BE2C (cell line): ENCODE measurements around the gene HIVEP3.

Experiments used
- DNase-seq: peaks from one replicate; pipeline ENCODE4 v3.0.0-alpha.2; 2020
- H3K27me3 ChIP-seq: fragments of 250-450 bp; sonication (Bioruptor Pico); 2 replicates; pipeline ENCODE4 v1.5.1; 2020; ENCODE audit warnings: mild to moderate bottlenecking
- H3K36me3 ChIP-seq: fragments of 250-450 bp; sonication (Bioruptor Pico); 2 replicates; pipeline ENCODE4 v1.5.1; 2020; ENCODE audit warnings: mild to moderate bottlenecking
- H3K4me1 ChIP-seq: fragments of 250-450 bp; sonication (Bioruptor Pico); 2 replicates; pipeline ENCODE4 v1.5.1; 2020
- H3K4me3 ChIP-seq: 2 replicates; pipeline ENCODE4 v1.5.1; 2011; ENCODE audit warnings: low read depth, low read length
- H3K9me3 ChIP-seq: fragments of 250-450 bp; sonication (Bioruptor Pico); 2 replicates; pipeline ENCODE4 v1.5.1; 2020
- TF ChIP-seq, protein P1 (sequence below): IDR thresholded peaks from 2 replicates; pipeline ENCODE4 v1.5.1; 2012; ENCODE audit warnings: mild to moderate bottlenecking, low read depth, low read length

The HIVEP3 gene

GRCh38 chr1:41533016-41533730 lies 385.5 kb downstream of the HIVEP3 start:
- TF ChIP-seq, protein P1, sequence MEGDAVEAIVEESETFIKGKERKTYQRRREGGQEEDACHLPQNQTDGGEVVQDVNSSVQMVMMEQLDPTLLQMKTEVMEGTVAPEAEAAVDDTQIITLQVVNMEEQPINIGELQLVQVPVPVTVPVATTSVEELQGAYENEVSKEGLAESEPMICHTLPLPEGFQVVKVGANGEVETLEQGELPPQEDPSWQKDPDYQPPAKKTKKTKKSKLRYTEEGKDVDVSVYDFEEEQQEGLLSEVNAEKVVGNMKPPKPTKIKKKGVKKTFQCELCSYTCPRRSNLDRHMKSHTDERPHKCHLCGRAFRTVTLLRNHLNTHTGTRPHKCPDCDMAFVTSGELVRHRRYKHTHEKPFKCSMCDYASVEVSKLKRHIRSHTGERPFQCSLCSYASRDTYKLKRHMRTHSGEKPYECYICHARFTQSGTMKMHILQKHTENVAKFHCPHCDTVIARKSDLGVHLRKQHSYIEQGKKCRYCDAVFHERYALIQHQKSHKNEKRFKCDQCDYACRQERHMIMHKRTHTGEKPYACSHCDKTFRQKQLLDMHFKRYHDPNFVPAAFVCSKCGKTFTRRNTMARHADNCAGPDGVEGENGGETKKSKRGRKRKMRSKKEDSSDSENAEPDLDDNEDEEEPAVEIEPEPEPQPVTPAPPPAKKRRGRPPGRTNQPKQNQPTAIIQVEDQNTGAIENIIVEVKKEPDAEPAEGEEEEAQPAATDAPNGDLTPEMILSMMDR, result no peak
- no peak for DNase-seq
- H3K27me3 ChIP-seq, result no peaks in the 10 kb centered on the region
- H3K36me3 ChIP-seq, result no peaks in the 10 kb centered on the region
- no peaks in the 10 kb centered on the region for H3K9me3 ChIP-seq
- H3K4me3 ChIP-seq, result no peak overlapping the region
- no peaks in the 10 kb centered on the region; the same call in 1 of the 2 replicates for H3K4me1 ChIP-seq

- H3K4me3 ChIP-seq, result no peak overlapping the region
- H3K4me1 ChIP-seq, result no peaks in the 10 kb centered on the region; the same call in 1 of the 2 replicates
- TF ChIP-seq, protein P1, result no peak
- DNase-seq, result no peak
- no peaks in the 10 kb centered on the region for H3K36me3 ChIP-seq
- H3K27me3 ChIP-seq, result no peaks in the 10 kb centered on the region
- no peaks in the 10 kb centered on the region for H3K9me3 ChIP-seq
These were observed 386.3 kb downstream of the HIVEP3 start for GRCh38 chr1:41532206-41532975.

- DNase-seq, result no peak
- Histone ChIP-seq H3K9me3 (no peaks in the 10 kb centered on the region), H3K4me1 (no peaks in the 10 kb centered on the region), H3K36me3 (no peaks in the 10 kb centered on the region), H3K4me3 (no peak overlapping the region), H3K27me3 (no peaks in the 10 kb centered on the region)
- TF ChIP-seq, protein P1, result no peak
These were observed 388.3 kb downstream of the HIVEP3 start for GRCh38 chr1:41530411-41530810.

DNA sequence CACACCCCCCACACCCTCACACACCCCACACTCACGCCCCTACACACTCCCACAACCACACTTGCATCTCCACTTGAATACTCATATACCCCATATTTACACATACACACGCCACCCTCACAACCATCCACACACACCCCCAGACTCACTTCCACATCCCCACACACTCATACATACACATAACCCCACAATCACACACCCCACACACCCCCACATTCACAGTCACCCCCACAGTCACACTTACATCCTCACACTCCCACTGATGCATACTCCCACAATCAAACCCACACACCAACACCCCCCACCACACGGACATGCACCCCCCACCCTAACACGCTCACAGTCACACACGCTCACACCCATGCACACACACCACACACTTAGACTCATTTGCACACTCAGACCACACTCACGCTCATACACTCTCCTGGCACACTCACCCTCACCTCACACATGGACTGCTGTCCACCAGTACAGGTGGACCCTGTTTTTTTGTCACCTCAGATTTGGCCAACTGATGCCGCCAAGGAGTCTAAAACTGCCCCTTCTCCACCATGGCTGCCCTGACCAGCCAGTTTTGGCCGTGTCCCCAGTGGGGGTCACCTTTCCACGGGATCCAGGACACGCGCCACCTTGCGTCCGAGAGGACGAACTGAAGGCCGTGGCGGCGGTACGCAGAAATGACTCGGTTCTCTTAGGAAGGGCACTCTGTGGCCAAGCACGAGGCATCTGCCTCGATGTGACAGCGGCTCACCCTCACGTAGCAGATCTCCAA lies 388.9 kb downstream of the HIVEP3 start:
- H3K9me3 ChIP-seq, result no peaks in the 10 kb centered on the region
- H3K4me3 ChIP-seq, result no peak overlapping the region
- no peak for DNase-seq
- H3K36me3 ChIP-seq, result no peaks in the 10 kb centered on the region
- TF ChIP-seq, protein P1, result no peak
- H3K4me1 ChIP-seq, result no peaks in the 10 kb centered on the region
- no peaks in the 10 kb centered on the region for H3K27me3 ChIP-seq

GRCh38 chr1:41528726-41529605 lies 389.8 kb downstream of the HIVEP3 start:
- Histone ChIP-seq H3K36me3 (no peaks in the 10 kb centered on the region), H3K9me3 (no peaks in the 10 kb centered on the region), H3K27me3 (no peaks in the 10 kb centered on the region), H3K4me1 (no peaks in the 10 kb centered on the region), H3K4me3 (no peak overlapping the region)
- TF ChIP-seq, protein P1, result no peak
- no peak for DNase-seq
